Skeletal muscle satellite cell (primary cell): Measurements from ENCODE around the gene CCDC188.

Source experiments
- H3K27me3 ChIP-seq: 2 replicates; pipeline ENCODE4 v1.7.0; 2013; ENCODE audit warnings: low read length; ENCODE audit not compliant: control insufficient read depth, insufficient read depth
- H3K36me3 ChIP-seq: 2 replicates; pipeline ENCODE4 v1.7.0; 2013; ENCODE audit warnings: mild to moderate bottlenecking, control low read depth, low read length; ENCODE audit not compliant: insufficient read depth
- H3K4me1 ChIP-seq: 2 replicates; pipeline ENCODE4 v1.7.0; 2013; ENCODE audit warnings: low read length; ENCODE audit not compliant: control insufficient read depth, insufficient read depth
- H3K4me2 ChIP-seq: 2 replicates; pipeline ENCODE4 v1.7.0; 2013; ENCODE audit warnings: mild to moderate bottlenecking, low read length
- H3K4me3 ChIP-seq: 2 replicates; pipeline ENCODE4 v1.7.0; 2013; ENCODE audit warnings: low read length
- H3K9ac ChIP-seq: 2 replicates; pipeline ENCODE4 v1.7.0; 2013; ENCODE audit warnings: mild to moderate bottlenecking, low read depth, low read length, moderate library complexity
- H3K9me3 ChIP-seq: replicated peaks from 2 replicates; pipeline ENCODE4 v1.7.0; 2013; ENCODE audit warnings: mild to moderate bottlenecking, control low read depth, low read length

Gene CCDC188

DNA sequence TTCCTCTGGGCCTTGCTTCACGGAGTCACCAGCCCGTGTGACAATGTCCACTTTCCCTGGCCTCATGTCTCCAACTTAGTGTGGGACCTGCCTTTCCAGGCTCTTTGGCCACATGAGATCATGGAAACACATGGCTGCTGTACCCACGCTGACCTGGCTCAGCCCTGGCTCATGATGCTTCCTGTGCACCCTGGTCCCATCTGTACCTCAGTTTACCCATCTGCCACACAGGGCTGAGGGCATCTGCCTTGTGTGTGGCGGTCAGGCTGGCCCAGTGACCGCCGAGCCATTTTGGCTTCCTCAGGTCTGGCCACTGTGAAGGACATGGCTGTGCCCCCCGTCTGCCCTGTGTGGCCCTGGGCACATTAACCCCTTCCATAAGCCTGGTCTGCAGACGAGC, 32.2 kb upstream of the CCDC188 start:
- Histone ChIP-seq H3K4me2 (no peak overlapping the region), H3K4me3 (no peak overlapping the region), H3K9me3 (no peaks in the 10 kb centered on the region), H3K9ac (no peak overlapping the region), H3K4me1 (no peaks in the 10 kb centered on the region), H3K27me3 (peaks cover 2% of the 10 kb centered on the region), H3K36me3 (no peaks in the 10 kb centered on the region)

DNA sequence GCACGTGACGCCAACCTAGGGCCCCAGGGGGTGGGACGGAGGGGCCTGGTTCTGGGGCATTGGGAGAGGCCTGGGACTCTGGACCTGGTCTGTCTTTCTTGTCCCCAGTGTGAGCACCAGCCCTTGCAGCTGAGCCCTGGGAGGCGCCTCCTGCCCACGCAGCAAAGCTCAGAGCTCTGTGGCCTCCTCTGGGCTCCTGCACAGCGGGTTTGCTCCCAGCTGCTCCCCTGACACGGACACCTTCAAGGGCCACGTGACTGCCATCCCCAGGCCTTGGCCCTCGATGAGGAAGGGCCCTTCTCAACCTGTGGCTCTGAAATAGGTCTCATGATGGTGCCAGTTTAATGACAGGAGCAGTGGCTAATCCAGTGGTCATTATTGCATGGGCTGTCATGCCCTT, 31.5 kb upstream of the CCDC188 start:
- Histone ChIP-seq H3K9ac (no peak overlapping the region), H3K27me3 (peaks cover 5% of the 10 kb centered on the region), H3K4me2 (no peak overlapping the region), H3K4me3 (no peak overlapping the region), H3K4me1 (no peaks in the 10 kb centered on the region), H3K9me3 (no peaks in the 10 kb centered on the region), H3K36me3 (no peaks in the 10 kb centered on the region)

DNA sequence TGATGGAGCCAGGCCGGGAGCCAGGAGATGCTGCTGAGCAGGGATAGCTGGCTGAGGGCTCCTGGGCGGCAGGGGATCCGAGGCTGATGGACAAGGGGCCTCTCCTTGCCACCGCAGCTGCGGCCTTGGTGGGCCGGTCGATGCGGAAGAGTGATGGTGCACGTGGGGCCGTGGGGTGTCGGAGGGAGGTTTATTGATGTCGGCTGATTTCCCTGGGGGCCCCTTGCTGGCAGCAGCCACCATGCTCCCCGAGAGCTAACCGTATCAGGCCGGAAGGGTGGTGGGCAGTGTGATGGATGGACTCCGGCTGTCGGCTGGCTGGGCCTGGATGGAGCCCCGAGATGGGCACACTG, 31.0 kb upstream of the CCDC188 start:
- Histone ChIP-seq H3K27me3 (peaks cover 10% of the 10 kb centered on the region), H3K4me1 (no peaks in the 10 kb centered on the region), H3K9me3 (no peaks in the 10 kb centered on the region), H3K4me3 (no peak overlapping the region), H3K36me3 (no peaks in the 10 kb centered on the region), H3K9ac (no peak overlapping the region), H3K4me2 (no peak overlapping the region)

DNA sequence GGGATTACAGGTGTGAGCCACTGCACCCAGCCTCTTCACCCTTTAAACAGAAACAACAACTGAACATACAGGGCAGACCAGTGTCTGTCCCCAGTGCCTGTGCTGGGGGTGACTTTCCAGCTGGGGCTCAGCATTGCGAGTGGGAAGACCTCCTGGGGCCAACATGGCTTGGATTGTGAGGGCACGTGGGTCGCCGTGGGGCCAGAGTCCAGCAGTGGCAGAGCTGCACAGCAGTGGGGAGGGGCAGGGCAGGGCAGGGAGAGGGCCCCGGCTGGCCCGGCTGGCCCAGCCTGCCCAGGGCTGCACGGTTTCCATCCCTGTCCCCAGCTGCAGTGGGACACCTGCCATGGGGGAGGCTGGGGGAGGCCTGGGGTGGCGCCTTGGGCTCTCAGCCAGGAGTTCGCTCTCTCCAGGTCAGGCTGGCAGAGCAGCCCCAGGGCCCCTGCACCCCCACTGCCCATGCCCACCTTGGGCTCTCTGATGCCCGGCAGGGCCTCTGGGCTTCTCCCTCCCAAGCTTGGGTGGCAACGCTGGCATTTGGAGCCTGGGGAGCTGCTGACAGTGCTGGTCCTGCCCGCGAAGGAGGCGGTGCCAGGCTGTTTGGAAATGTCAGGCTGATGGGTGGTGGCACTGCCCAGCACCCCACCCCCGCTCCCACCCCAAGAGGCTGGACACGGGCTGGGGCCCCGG, 30.5 kb upstream of the CCDC188 start:
- Histone ChIP-seq H3K4me1 (no peaks in the 10 kb centered on the region), H3K36me3 (no peaks in the 10 kb centered on the region), H3K27me3 (peaks cover 12% of the 10 kb centered on the region), H3K4me3 (no peak overlapping the region), H3K9ac (no peak overlapping the region), H3K9me3 (no peaks in the 10 kb centered on the region), H3K4me2 (no peak overlapping the region)

DNA sequence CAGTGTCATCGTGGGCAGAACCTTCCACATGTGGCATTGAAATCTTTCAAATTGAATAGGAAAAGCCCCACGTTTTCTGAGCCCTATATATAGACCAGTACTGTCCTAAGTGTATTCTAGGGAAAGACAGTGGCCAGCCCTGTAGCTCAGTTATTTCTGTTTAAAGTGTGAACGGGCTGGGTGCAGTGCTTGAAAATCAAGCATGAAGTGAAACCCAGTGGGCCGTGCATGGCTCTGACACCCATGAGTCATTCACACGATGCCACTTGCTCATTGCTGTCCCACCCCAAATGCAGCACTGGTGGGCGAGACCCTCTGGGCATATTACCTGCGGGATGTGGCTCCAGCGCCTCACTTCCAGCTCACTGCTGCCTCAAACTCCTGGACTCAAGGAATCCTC, 29.8 kb upstream of the CCDC188 start:
- Histone ChIP-seq H3K4me1 (no peaks in the 10 kb centered on the region), H3K27me3 (peaks cover 14% of the 10 kb centered on the region), H3K4me3 (no peak overlapping the region), H3K9ac (no peak overlapping the region), H3K36me3 (no peaks in the 10 kb centered on the region), H3K9me3 (no peaks in the 10 kb centered on the region), H3K4me2 (no peak overlapping the region)

DNA sequence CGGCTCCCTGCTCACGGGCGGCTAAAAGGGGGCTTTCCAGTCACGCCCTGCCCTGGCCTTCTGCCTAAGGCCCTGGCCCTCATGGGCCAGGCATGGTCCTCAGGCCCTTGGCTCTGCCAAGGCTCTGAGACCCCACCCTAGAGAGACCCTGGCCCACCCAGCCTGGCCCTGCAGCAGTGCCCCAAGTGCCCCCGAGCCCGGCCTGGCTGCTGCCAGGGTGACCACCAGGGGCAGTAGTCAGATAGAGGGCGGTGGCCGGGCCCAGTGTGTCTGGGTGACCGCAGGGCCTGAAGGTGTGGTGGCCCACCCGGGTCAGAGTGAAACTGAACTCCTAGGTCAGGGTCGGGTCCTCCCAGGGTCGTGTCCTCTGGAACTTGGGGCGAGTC, 29.4 kb upstream of the CCDC188 start:
- no peaks in the 10 kb centered on the region for H3K4me1 ChIP-seq
- peaks cover 14% of the 10 kb centered on the region for H3K27me3 ChIP-seq
- H3K9ac ChIP-seq, result no peak overlapping the region
- no peak overlapping the region for H3K4me2 ChIP-seq
- H3K4me3 ChIP-seq, result no peak overlapping the region
- no peaks in the 10 kb centered on the region for H3K36me3 ChIP-seq
- H3K9me3 ChIP-seq, result no peaks in the 10 kb centered on the region

DNA sequence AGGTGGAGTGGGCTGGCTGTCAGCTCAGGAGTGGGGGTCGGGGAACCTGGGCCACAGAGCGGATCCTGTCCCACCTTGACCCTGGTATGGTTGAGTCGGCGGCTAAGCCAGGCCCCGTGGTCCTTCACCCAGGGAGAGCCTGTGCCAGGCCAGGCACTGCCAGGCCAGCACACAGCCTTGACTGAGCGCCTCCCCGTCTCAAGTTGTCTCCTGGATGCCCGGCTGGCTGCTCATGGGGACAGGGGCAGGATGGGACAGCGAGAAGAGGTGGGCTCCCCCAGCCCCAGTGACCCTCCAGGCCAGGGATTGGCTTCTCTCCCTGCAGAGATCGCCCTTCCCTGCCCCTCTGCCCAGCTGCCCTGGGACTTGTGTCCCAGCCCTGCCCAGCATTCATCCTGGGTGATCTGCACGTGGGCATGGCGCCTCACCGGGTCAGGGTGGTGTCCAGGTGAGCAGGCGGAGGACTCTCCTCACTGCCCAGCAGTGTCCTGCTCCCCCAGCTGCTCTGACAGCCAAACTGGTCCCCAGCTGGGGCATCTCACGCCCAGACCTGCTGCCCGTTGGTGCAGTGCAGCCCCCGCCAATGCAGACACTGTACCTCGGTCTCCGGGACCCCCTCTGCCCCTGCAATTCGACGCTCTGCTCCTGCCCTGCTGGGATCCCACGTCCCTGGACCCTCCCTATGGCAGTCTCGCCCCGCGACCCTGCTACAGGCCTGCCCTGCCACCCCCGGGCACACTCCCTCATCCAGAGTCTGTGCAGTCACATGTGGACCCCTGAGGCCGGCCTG, 28.8 kb upstream of the CCDC188 start:
- no peaks in the 10 kb centered on the region for H3K9me3 ChIP-seq
- H3K27me3 ChIP-seq, result peaks cover 14% of the 10 kb centered on the region
- H3K4me1 ChIP-seq, result no peaks in the 10 kb centered on the region
- no peak overlapping the region for H3K4me3 ChIP-seq
- H3K36me3 ChIP-seq, result no peaks in the 10 kb centered on the region
- no peak overlapping the region for H3K9ac ChIP-seq
- H3K4me2 ChIP-seq, result no peak overlapping the region

DNA sequence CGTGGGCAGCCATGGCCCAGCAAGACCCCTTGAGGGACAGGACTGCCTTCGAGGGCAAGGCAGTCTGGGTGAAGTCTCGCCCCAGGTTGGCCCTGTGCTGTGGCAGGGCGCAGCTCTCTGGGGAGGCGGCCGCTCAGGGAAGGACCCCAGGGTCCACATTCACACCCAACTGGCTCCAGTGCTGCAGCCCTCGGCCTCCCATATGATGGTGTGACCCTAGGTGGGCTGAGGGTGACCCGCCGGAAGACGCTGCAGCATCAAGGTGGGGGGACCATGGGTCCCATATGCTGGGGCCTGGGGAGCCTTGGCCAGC, 28.0 kb upstream of the CCDC188 start:
- peaks cover 14% of the 10 kb centered on the region for H3K27me3 ChIP-seq
- no peak overlapping the region for H3K4me2 ChIP-seq
- no peak overlapping the region for H3K9ac ChIP-seq
- H3K4me1 ChIP-seq, result no peaks in the 10 kb centered on the region
- H3K9me3 ChIP-seq, result no peaks in the 10 kb centered on the region
- no peaks in the 10 kb centered on the region for H3K36me3 ChIP-seq
- H3K4me3 ChIP-seq, result no peak overlapping the region

DNA sequence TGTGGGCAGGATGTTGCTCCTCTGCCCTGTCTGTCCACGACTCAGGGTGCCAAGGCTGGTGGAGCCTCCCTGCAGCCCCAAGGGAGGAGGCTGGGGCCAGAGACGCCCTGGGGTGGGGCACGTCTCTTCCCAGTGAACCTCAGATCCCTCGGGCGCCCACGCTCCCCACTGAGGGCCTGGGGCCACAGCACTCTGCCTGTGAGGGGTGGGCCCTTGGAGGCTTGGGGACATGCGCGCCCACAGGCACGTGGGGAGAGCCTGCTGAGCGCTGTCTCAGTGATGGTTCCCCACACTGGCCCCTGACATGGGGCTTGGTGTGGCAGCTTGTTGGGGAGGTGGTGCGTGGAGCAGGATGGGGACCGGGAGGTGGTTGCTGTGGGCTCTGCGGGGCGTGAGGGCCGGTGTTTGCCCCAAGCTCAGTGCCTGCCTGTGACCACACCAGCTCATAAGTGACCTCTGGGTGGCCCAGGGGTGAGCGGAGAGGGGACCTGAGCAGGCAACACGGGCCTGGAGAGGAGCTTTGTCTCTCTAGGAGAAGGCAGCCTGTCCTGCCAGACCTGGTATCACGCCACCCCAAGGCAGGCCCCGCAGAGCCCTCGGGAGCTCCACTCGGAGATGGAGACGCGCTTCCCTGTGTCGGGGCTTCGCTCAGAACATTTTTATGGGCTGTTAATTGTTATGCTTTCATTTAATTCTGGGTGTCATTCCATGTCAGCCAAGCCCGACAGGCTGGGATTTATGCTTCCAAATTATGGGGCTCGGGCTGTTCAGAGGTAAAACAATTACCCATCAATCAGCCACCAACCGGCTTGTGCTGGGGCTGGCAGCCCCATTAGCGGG, 27.4 kb upstream of the CCDC188 start:
- Histone ChIP-seq H3K4me3 (no peak overlapping the region), H3K4me2 (no peak overlapping the region), H3K36me3 (no peaks in the 10 kb centered on the region), H3K27me3 (peaks cover 14% of the 10 kb centered on the region), H3K9me3 (no peaks in the 10 kb centered on the region), H3K4me1 (no peaks in the 10 kb centered on the region), H3K9ac (no peak overlapping the region)

DNA sequence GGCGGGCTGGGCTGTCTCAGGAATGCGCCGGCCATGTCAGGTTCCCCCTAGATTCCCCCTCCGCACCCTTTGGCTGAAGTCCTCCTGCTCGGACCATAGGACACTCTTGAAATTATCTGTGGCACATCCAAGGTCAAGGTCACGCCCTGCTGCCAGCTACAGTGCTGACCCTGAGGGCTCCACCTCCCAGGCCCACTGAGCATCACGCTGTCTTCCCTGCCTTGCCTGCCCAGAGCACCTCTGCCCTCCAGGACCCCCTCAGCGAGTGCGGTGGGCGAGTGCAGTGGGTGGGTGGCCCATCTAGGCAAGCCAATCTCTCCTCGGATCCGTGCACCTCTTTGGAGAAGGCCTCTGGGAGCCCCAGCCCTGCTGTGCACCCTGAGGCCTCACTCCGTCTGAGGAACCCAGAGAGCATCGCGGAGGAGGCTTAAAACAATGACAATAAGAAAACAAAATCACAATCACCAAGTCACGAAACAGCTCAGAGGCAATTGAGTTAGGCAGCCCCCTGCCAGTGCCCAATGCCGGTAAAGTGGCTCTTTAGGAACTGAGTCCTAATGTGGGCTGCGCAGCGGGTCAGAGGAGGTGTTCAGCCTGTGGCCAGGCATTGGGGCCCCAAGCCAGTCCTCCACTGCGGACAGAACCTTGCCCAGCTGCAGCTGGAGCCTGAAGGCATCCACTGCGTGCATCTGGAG, 26.5 kb upstream of the CCDC188 start:
- H3K36me3 ChIP-seq, result no peaks in the 10 kb centered on the region
- no peak overlapping the region for H3K4me3 ChIP-seq
- no peak overlapping the region for H3K4me2 ChIP-seq
- no peaks in the 10 kb centered on the region for H3K9me3 ChIP-seq
- no peak overlapping the region for H3K9ac ChIP-seq
- peaks cover 14% of the 10 kb centered on the region for H3K27me3 ChIP-seq
- no peaks in the 10 kb centered on the region for H3K4me1 ChIP-seq

DNA sequence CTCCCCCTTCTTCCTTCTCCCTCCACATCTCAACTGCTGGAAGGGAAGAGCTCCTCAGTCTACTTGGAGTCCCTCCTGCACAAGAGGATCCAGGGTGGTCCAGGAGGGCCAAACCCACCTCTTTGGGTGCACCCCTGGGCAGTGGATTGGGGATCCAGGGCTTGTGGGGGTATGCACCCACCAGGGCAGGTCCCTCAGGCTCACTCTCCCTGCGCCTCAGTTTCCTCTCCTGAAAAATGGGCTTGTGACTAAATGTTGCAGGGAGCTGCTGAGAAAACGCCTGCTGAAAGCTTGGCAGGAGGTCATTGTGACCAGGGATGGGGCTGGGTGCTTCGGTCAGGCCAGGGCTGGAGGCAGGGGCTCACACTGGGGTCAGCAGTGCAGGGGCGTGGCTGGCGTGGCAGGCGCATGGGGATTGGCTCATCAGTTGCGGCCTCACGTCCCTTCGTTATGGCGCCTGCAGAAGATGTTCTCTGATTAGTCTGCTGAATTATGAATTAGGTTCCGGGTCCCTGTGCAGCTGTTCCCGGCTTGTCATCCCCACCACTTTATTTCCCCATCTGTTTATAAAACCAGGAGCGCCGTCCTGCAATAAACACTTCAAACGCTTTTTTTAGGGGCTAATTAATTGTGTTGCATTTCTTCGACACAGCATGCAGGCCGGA, 25.7 kb upstream of the CCDC188 start:
- H3K4me3 ChIP-seq, result no peak overlapping the region
- no peaks in the 10 kb centered on the region for H3K4me1 ChIP-seq
- no peaks in the 10 kb centered on the region for H3K9me3 ChIP-seq
- H3K9ac ChIP-seq, result no peak overlapping the region
- no peak overlapping the region for H3K4me2 ChIP-seq
- H3K27me3 ChIP-seq, result peaks cover 17% of the 10 kb centered on the region
- no peaks in the 10 kb centered on the region for H3K36me3 ChIP-seq
